Right ventricle myocardium superior (tissue), 1 donor: ENCODE results near the gene FGF19. TPM values are rescaled to one million over a fixed set of nuclear protein-coding genes. Genes with fewer than 3 reads are reported as not detected.

Experiments
- ATAC-seq: fragments of 200-7000 bp; cut with Tn5 transposase; one replicate; pipeline ENCODE4 v1.9.1; 2020; ENCODE audit warnings: mild to moderate bottlenecking; ENCODE audit not compliant: poor library complexity
- DNase-seq: peaks from one replicate; pipeline ENCODE4 v3.0.0-alpha.2; 2020
- intact Hi-C: fragments of 100-400 bp; cut with DNase I; formaldehyde crosslinking; loops from one replicate; pipeline ENCODE4 v1.11.2; 2022
- total RNA-seq: library from RNA; stranded (reverse); fragmentation: NEBNext Ultra II Directional; extraction: Animal tissue kit (Norgen Biotek cat#: 25700); gene quantifications from one replicate; pipeline ENCODE4 v1.2.1, GENCODE V29; 2021
- donor health status: DM: no; HTN: yes; CAD: no; lungs with severe emphysema.

FGF19 gene
- total RNA-seq, 1 donor from 2014 or later = not detected

DNA sequence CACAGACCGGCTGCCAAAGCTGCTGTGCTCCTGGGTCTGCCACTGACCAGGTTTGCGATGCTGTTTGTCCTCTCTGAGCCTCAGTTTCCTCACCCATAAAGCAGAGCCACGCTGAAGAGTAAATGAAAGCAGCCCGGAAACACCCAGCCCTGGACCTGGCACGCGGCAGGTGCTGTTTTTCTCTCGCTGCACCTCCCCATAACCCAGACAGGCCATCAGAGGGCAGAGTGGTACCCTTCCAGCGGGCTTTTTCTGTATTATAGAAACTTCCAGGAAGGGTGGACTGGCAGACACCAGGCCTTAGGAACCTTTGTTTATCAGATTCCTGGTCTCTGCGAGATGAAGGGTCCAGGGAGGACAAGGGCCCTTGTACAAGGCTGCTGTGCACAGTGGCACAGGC lies 17.9 kb upstream of the FGF19 start:
- intact Hi-C loops = no loop called here
- ATAC-seq (no peak), DNase-seq (no peak)

DNA sequence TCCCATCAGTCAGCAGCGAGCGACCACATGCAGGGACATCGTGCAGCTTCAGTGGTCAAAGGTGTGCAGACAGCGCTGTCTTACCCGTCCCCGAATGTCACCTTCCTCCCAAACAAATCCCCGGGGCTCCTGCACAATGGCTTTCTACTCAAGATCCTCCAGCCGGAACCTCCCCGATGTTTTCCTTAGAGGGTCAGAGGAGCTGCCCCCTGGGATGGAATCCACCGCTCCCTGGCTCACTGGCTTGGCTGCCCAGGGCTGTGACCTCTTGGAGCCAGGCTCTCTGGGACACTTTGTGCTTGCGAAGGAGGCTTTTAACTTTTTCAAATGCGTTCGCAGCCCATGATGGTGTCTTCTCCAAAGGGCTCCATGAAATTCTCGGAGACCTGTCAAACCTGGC lies 17.3 kb upstream of the FGF19 start:
- DNase-seq = no peak
- intact Hi-C loops = no loop called here
- ATAC-seq = no peak

DNA sequence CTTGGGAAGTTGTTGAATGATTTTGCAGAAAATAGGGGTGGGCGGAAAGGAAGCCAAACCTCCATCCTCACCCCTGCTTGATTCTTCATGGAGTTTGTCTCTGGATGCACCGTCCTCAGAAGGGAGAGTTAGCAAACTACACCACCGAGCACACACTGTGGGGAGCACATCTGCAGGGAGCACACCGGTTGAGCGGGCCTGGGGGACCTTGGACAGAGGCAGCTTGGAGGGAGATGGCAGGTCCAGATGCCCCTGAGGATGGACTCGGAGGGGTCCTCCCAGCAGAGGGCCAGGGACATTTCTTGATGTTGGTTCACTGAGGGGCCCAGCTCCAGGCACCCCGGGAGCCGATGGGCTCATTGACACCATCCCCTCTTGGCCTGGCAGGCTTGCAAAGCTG lies 15.1 kb upstream of the FGF19 start:
- DNase-seq = no peak
- intact Hi-C loops = no loop called here
- ATAC-seq = no peak

DNA sequence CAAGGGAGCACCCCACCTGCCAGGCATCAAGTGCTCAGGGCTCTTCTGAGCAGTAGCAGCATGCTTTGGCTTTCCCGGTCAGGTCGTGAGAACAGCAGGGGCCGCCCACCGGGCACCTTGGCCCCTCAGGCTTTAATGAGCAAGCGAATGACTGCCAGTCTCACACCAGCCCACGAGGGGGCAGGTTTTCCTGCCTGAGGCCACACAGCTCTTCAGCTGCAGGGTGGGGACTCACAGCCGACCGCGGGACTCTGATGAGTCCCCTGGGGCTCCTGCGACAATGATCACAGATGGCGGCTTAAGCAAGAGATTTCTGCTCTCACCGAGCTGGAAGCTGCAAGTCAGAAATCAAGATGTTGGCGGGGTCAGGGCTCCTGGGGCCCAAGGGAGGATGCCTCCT lies 14.3 kb upstream of the FGF19 start:
- peak; percentile 53 for ATAC-seq
- intact Hi-C loops = no loop called here
- DNase-seq = peak; percentile 51

DNA sequence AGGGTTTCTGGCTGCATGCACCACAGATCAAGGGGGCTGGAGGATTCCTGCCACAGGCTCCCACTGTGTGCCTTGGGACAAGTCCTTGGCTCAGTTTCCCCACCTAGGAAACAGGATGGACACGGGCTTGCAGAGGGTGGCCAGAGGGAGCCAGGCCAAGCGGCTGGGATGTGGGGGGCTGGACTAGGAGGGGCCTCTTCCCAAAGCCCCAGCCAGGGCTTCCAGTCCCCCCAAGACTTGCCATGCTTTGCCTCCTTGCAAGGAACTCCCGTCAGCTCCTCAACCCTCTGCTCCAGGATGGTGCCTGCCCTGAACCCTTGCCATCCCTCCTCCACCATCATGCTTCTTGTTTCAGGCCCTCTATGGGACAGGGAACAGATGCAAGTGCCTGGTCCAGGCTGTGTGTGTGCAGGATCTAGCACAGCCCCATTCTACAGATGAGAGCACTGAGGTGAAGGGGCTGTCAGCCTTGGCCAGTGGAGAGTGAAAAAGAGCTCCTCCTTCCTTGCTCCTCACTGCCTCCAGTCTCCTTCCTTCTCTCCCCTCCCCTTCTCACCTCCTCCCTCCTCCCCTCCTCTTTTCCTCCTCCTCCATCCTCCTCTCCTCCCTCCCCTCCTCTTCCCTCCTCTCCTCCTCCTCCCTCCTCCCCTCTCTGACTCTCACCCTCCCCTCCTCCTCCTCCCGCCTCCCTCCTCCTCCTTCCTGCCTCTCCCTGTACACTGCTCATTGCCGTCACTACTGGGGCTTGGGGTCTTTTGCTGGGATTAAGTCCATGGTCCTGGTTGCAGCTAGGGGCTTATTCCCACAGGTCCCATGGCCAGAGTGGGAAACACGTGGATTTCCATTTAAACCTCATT lies 13.3 kb upstream of the FGF19 start:
- DNase-seq (no peak), ATAC-seq (no peak)
- intact Hi-C loops = no loop called here

DNA sequence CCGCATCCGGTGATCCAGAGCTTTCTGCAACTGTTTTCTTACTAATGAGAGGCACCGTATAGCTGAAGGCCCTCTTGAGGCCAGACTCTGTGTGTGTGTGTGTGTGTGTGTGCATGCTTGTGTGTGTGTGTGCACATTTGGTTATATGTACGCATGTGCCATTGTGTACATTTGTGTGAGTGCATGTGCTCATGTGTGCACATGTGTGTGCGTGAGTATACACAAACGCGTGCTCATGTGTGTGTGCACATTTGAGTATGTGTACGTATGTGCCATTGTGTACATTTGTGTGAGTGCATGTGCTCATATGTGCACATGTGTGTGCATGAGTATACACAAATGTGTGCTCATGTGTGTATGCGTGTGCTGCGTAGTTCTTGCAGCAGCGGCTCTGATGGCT lies 12.3 kb upstream of the FGF19 start:
- intact Hi-C loops = no loop called here
- ATAC-seq (no peak), DNase-seq (no peak)

DNA sequence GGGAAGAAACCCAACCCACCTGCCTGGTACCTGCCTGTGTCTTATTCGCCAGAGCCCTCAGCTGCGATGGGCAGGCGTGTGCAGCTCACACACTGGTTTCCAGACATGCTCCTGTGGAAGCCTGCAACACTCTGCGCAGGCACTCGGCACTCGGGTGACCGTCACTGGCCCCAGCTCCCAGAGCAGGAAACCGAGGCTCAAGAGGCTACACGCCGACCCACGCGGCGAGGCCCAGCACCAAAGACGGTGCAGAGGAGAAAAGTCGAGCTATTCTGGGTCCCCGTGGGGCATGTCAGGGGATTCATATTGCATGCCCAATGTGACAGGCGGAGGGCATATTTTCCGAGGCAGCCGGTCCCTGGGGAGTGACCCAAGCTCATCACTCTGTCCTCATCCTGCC lies 11.6 kb upstream of the FGF19 start:
- intact Hi-C loops = no loop called here
- DNase-seq (no peak), ATAC-seq (no peak)

DNA sequence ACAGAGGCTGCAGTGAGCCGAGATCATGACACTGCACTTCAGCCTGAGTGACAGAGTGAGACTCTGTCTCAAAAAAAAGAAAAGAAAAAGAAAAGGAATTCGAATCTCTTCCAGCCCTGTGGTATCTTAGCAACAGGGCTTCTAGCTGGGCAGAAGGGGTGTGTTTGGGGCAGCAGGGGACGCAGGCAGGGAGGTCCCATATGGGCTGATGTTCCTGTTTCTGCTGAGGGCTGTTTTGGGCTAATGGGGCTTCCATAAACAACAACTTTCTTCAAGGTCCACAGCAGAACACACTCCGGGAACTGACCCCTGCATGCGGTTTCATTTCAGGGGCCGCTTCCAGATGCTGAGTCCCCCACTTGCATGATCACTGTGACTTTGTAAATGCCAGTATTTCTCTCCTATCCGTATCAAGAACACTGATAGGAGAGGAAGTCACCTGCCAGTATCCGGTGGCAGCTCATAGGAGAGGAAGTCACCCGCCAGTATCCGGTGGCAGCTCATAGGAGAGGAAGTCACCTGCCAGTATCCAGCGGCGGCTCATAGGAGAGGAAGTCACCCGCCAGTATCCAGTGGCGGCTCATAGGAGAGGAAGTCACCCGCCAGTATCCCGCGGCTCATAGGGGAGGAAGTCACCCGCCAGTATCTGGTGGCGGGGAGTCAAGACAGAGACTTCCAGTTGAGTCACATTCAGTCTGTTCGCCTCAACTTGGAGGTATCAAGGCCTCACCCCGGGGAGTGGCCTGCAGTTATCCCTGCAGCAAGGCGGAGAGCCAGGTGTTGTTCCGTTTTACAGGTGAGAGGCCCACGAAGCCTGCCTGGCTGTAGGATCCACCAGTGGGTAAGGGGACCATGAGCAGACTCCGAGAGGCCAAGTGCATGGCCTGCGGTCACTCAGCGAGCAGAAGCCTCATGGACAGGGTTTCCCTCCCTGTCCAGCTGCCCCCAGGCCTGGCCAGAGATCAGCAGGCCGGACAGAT lies 8.3 kb upstream of the FGF19 start:
- intact Hi-C loops = no loop called here
- ATAC-seq = no peak

DNA sequence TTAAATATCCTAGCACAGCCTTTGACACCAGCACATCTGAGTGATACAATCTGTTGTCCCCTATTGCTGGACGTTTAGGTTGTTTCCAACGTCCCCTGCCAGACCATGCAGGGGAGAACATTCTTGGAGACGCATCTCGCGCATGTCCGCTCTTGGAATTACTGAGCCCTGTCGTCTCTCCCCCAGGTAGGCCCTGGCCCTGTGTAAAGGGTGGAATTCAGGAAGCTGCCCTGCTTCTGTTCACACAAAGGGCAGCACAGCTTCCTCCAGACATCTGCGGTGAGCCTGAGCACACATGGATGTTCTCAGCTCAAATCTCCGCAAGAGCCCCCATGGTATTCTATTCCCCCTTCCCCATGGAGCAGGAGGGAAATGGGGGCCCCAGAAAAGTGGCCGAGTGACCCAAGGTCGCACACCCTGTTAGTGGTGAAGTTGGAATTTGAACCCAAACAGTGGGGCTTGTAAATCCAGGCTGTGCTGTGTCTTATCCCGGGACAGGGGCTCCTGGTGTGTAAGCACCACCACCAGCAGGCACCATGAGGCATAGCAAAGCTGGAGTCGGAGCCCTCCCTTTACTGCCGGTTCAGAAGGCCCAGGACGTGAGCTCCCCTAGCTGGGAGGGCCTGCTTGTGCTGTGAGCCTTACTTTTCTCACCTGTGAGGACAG lies 5.0 kb upstream of the FGF19 start:
- ATAC-seq = no peak
- no peak for DNase-seq
- intact Hi-C loops = no loop called here

More for the DNA sequence above, 8.3 kb upstream of the FGF19 start:
- no peak for DNase-seq

DNA sequence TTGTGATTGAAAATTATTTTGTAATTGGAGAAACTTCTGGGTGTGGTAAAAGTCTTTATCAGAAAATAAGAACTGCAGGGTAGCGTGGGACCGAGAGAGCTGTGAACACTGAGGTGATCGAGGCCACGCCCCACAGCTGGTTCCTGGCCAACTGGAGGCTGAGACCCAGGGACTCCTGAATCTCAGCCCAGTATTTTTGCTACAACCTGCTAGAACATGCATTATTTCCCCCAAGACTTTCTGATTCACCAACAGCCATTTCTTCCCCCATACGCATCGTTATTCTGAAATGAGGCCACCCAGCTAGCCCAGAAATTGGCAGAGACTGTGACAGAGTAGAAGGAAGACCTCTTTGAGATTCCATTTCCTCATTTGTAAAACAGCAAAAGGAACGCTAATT lies 3.4 kb upstream of the FGF19 start:
- intact Hi-C loops = no loop called here
- ATAC-seq = no peak
- DNase-seq = no peak

DNA sequence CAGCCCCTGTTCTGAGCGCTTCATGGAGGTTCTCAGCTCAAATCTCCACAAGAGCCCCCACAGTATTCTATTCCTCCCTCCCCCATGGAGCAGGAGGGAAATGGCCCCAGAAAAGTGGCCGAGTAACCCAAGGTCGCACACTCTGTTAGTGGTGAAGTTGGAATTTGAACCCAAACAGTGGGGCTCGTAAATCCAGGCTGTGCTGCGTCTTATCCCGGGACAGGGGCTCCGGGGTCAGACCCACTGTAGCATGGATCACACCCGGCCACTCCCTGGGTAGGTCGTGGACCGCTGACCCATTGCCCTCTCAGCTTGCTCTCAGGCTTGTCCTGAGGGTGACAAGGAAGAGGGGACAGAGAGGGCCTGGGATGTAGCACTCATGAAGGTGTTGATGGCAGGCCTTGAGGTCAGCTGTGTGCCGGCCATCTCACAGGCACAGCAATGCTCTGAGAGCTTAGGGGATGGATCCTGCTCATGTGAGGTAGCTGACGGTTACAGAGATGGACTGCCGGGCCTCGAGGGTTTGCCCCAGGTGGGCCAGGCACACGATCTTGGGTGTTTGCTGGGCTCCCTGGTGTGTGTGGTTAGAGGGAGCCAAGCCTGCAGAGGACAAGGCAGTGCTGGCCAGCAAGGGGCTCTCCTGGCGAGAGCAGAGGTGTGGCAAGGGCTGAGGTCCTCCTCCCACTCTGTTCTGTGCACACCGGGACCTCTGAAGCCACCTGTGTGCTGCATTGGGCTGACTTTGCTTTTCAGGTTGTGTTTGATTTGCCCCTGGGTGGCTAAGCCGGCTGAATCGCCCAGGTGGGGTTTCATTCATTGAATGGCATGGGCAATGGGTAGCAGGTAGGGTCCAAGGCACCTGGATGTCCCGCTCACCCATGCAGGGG lies 2.3 kb upstream of the FGF19 start:
- DNase-seq = no peak
- no peak for ATAC-seq
- intact Hi-C loops = no loop called here

DNA sequence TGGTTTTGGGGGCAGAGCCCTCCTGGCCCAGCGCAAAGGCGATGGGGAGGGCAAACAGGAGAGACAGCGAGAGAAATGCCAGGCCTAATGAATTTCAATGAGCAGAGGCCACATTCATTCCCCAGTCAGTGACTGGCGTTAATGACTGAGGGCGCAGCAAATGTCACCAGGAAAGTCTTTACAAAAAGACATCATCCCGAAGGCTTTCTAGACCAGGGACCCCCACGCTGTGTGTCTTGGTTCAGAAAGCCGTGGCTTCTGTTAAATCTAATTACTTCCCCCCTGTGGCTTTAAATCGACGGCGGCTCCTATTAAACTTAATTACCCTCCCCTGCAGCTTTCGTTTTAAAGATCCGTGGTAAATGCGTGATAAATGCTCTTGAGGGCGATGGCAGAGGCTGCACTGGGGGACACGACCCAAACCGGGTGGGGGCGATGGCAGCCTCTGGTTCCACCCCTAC lies 1.6 kb upstream of the FGF19 start:
- intact Hi-C loops = no loop called here
- DNase-seq (no peak), ATAC-seq (no peak)

DNA sequence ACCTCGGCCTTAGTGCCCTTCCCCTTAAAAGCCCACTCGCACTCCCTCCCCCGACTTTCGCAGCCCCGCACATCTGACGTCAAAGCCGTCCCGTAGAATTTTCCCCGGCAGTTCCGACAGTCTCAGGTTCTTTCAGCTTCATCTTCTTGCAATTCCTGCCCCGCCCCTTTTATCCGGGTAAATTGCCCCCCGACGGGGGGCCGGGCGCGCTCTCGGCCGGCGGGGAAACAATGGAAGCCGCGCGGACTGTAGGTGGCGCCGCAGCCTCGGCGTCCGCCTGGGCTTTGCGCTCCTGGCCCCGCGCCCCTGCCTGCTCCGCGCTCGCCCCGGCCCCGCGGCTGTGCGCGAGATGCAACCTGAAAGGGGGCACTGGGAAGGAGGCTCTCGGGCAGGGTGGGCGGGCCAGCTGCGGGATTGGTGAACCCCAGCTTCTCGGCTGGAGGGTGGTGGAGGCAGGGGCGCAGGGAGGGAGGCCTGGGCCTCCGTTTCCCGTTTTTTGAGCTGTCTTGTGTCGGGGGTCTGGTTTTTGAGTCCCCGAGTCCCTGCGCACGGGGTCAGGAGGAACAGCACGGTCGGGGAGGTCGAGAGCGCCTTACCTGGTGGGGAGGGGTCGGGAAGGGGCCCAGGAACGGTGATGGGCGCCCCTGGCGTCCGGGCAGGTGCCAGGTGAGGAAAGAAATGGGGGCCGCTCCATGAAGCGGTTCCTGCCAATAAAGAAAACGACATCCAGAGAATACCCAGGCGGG lies 859 bp upstream of the FGF19 start:
- DNase-seq (no peak), ATAC-seq (peak; percentile 54)
- intact Hi-C loops = loop anchor here (5.0 kb wide), 1 partner anchor 178 kb away; no protein-coding TSS in a partner anchor

DNA sequence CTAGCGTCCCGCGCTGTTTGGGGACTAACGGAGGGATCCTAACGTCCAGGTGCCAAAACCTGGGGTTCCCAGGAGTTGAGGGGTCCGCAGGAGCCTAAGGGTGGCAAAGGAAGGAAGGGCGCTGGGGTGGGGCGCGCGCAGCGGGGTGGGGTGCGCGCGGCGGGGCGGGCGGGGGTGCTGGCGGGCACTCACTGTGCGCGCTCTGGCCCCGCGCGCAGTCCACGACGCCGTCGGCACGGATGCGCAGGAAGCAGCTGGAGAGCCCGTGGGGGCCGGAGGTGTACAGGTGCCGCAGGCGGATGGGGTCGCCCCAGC lies 412 bp downstream of the FGF19 start:
- no peak for ATAC-seq
- DNase-seq = no peak
- intact Hi-C loops = loop anchor here (5.0 kb wide), 1 partner anchor 179 kb away; no protein-coding TSS in a partner anchor

DNA sequence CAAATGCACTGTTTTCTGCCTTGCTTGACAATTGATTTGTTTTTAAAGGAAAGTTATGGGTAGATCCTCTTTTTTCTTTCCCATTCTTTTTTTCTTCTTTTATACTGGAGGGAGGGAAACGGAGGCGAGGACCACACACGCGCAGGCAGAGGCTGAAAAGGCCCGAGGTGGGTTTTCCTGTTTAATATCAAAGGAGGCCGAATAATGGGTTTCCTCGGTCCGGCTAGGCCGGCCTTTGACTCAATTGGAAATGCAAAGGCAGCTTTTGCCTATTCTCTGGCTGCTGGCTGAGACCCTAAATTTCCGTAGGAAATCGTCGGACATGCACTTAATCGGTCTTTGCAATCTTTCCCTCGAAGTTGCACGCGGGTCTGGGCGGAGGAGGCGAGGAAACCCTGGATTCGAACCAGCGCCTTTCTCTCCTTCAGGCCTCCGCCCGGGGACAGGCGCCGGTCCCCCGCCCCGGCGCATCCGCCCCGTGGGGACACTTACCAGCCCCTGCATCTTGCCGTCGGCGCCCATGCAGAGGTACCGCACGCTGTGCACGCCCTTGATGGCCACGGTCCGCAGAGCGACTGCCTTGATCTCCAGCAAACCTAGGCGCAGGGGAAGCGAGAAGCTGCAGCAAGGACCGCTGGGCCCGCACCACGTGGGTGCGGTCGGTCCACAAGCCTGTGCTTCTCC lies 911 bp downstream of the FGF19 start:
- ATAC-seq (no peak), DNase-seq (no peak)
- intact Hi-C loops = loop anchor here (5.0 kb wide), 1 partner anchor 179 kb away; no protein-coding TSS in a partner anchor

DNA sequence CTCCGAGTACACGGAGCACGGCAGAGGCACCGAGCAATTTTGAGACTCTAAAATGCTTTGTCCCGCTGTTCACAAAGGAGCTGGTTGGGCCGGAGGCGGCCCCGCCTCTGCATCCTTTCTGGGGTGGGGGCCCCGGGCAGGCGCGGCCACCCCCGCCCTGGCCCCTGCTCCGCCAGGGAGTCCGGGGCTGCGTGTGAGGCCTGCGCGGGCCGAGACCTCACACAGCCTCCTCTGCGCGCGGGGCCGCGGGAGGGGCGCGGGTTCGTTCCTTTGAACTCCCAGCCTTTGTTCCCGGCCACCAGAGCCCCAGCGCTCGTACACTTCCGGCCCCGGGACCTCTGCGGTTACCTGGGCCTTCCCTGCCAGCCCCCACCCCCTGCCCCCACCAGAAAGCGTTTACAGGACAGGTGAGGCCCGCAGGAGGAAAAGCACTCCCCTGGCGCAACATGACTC lies 1.6 kb downstream of the FGF19 start:
- intact Hi-C loops = loop anchor here (5.0 kb wide), 1 partner anchor 180 kb away; no protein-coding TSS in a partner anchor

More for the DNA sequence above, 1.6 kb downstream of the FGF19 start:
- no peak for ATAC-seq
- DNase-seq = no peak
